GM23248 (cell line): ENCODE data around the gene TNFSF13. TPM values are rescaled to one million over a fixed set of nuclear protein-coding genes. Genes with fewer than 3 reads are reported as not detected.
A peak's percentile ranks its signal among the peaks of the same experiment; 100 is the strongest.

Source experiments
- DNase-seq: peaks from one replicate; pipeline ENCODE4 v3.0.0-alpha.2; 2015
- H2AFZ ChIP-seq: fragments of 200-600 bp; sonication (generic); 2 replicates; pipeline ENCODE4 v1.6.1; 2016; ENCODE audit warnings: antibody characterized with exemption
- H3F3A ChIP-seq: fragments of 200-600 bp; sonication (generic); 2 replicates; pipeline ENCODE4 v1.6.1; 2016; ENCODE audit warnings: mild to moderate bottlenecking, antibody characterized with exemption, mixed run types; ENCODE audit not compliant: insufficient read depth
- H3K27ac ChIP-seq: fragments of 200-600 bp; sonication (generic); 2 replicates; pipeline ENCODE4 v1.5.1; 2016; ENCODE audit warnings: mild to moderate bottlenecking
- H3K27me3 ChIP-seq: fragments of 200-600 bp; sonication (generic); replicated peaks from 2 replicates; pipeline ENCODE4 v1.6.1; 2016; ENCODE audit warnings: mild to moderate bottlenecking; ENCODE audit not compliant: insufficient read depth
- H3K36me3 ChIP-seq: fragments of 200-600 bp; sonication (generic); 2 replicates; pipeline ENCODE4 v1.6.1; 2016; ENCODE audit warnings: low read depth, mild to moderate bottlenecking
- H3K4me1 ChIP-seq: fragments of 200-600 bp; sonication (generic); 2 replicates; pipeline ENCODE4 v1.6.1; 2016; ENCODE audit warnings: mild to moderate bottlenecking; ENCODE audit not compliant: insufficient read depth
- H3K4me2 ChIP-seq: fragments of 200-600 bp; sonication (generic); one replicate; pipeline ENCODE4 v1.6.1; 2016; ENCODE audit warnings: mild to moderate bottlenecking; ENCODE audit not compliant: unreplicated experiment
- H3K4me3 ChIP-seq: fragments of 200-600 bp; sonication (generic); 2 replicates; pipeline ENCODE4 v1.5.1; 2016; ENCODE audit warnings: mild to moderate bottlenecking
- H3K79me2 ChIP-seq: fragments of 200-600 bp; sonication (generic); 2 replicates; pipeline ENCODE4 v1.6.1; 2016; ENCODE audit warnings: mild to moderate bottlenecking; ENCODE audit not compliant: insufficient read depth
- H3K9ac ChIP-seq: fragments of 200-600 bp; sonication (generic); 2 replicates; pipeline ENCODE4 v1.6.1; 2016; ENCODE audit warnings: mild to moderate bottlenecking
- H3K9me2 ChIP-seq: fragments of 200-600 bp; sonication (generic); 2 replicates; pipeline ENCODE4 v1.6.1; 2016; ENCODE audit warnings: mixed run types, mild to moderate bottlenecking, moderate library complexity; ENCODE audit not compliant: insufficient read depth
- H3K9me3 ChIP-seq: fragments of 200-600 bp; sonication (generic); one replicate; pipeline ENCODE4 v1.6.1; 2017; ENCODE audit warnings: low read depth
- H4K20me1 ChIP-seq: fragments of 200-600 bp; sonication (generic); 2 replicates; pipeline ENCODE4 v1.6.0; 2016; ENCODE audit not compliant: insufficient read depth
- EZH2 ChIP-seq: fragments of 200-600 bp; sonication (generic); IDR thresholded peaks from 2 replicates; pipeline ENCODE4 v1.6.1; 2018; ENCODE audit warnings: antibody characterized with exemption, mild to moderate bottlenecking; ENCODE audit not compliant: insufficient read depth, poor library complexity, severe bottlenecking
- EZH2phosphoT487 ChIP-seq: fragments of 200-600 bp; sonication (generic); IDR thresholded peaks from 2 replicates; pipeline ENCODE4 v1.6.1; 2018; ENCODE audit warnings: antibody characterized with exemption, moderate library complexity, mild to moderate bottlenecking, low read depth; ENCODE audit not compliant: insufficient read depth
- WGBS, 2 experiments: methylation state at CpG; one replicate each; pipeline ENCODE4 v1.1.6; 2015 to 2017; ENCODE audit warnings: low lambda C conversion rate in 2 of 2, low coverage in 1 of 2; ENCODE audit errors: missing lambda C conversion rate in 2 of 2; 5-methylcytosine and 5-hydroxymethylcytosine counted together
- in situ Hi-C: fragments of 300-500 bp; cut with MboI; formaldehyde crosslinking; loops from 2 replicates; pipeline ENCODE4 v1.15.0; 2020
- polyA plus RNA-seq: library from polyadenylated mRNA; unstranded; fragments of >200 nt; fragmentation: Nextera tagmentation; extraction: Ambion mirVana; gene quantifications from 2 replicates; pipeline ENCODE4 v1.2.1, GENCODE V29; 2016
- total RNA-seq: library from RNA; depleted of rRNA; stranded (reverse); fragments of >200 nt; shearing (Covaris generic); gene quantifications from 2 replicates; pipeline ENCODE4 v1.2.3, GENCODE V29; 2014

TNFSF13 gene
- total and polyA plus RNA-seq, 2 experiments from 2014 or later: 1.4 TPM; not detected in 1

GRCh38 chr17:7538891-7539545 is 19.5 kb upstream of the TNFSF13 start:
- DNase-seq: peak; percentile 23
- H3K79me2 ChIP-seq: no peaks in the 10 kb centered on the region
- H3K27ac ChIP-seq: no peak overlapping the region
- H3K4me1 ChIP-seq: no peaks in the 10 kb centered on the region
- no peaks in the 10 kb centered on the region for H3K9me2 ChIP-seq
- in situ Hi-C loops: no loop called here
- no peaks in the 10 kb centered on the region for H3K9me3 ChIP-seq
- no peaks in the 10 kb centered on the region for H3F3A ChIP-seq
- no peaks in the 10 kb centered on the region for H3K36me3 ChIP-seq
- no peak overlapping the region for H2AFZ ChIP-seq
- H3K9ac ChIP-seq: no peak overlapping the region
- no peak overlapping the region for H3K4me2 ChIP-seq
- TF ChIP-seq EZH2: no peak
- TF ChIP-seq EZH2phosphoT487: no peak
- no peak overlapping the region for H3K4me3 ChIP-seq
- 52% methylated on average over 11 of the region's 11 CpGs for WGBS, 2 experiments
- no peaks in the 10 kb centered on the region for H3K27me3 ChIP-seq
- no peaks in the 10 kb centered on the region for H4K20me1 ChIP-seq

GRCh38 chr17:7541074-7541621 is 17.4 kb upstream of the TNFSF13 start:
- Histone ChIP-seq H3K27ac (no peak overlapping the region), H4K20me1 (no peaks in the 10 kb centered on the region), H2AFZ (no peak overlapping the region), H3F3A (no peaks in the 10 kb centered on the region), H3K79me2 (no peaks in the 10 kb centered on the region), H3K27me3 (no peaks in the 10 kb centered on the region), H3K9me3 (no peaks in the 10 kb centered on the region), H3K4me3 (no peak overlapping the region), H3K36me3 (no peaks in the 10 kb centered on the region), H3K9ac (no peak overlapping the region), H3K4me2 (no peak overlapping the region), H3K4me1 (no peaks in the 10 kb centered on the region), H3K9me2 (no peaks in the 10 kb centered on the region)
- 82 to 86% methylated on average over 9 of the region's 9 CpGs for WGBS, 2 experiments
- in situ Hi-C loops: no loop called here
- no peak for DNase-seq
- TF ChIP-seq EZH2 (no peak), EZH2phosphoT487 (no peak)

GRCh38 chr17:7544911-7545310 is 13.6 kb upstream of the TNFSF13 start:
- H3K9me2 ChIP-seq: no peaks in the 10 kb centered on the region
- H3K4me1 ChIP-seq: no peaks in the 10 kb centered on the region
- H3F3A ChIP-seq: 0 out of 2 replicates have a peak, but pooled peaks cover 1% of the 10 kb centered on the region
- 64 to 66% methylated on average over 6 of the region's 6 CpGs for WGBS, 2 experiments
- no peaks in the 10 kb centered on the region for H3K9me3 ChIP-seq
- TF ChIP-seq EZH2 (no peak), EZH2phosphoT487 (no peak)
- DNase-seq: no peak
- H3K79me2 ChIP-seq: no peaks in the 10 kb centered on the region
- H3K27me3 ChIP-seq: no peaks in the 10 kb centered on the region
- no peak overlapping the region for H3K4me3 ChIP-seq
- H3K4me2 ChIP-seq: no peak overlapping the region
- H3K36me3 ChIP-seq: no peaks in the 10 kb centered on the region
- H2AFZ ChIP-seq: no peak overlapping the region
- H3K27ac ChIP-seq: no peak overlapping the region
- no peaks in the 10 kb centered on the region for H4K20me1 ChIP-seq
- in situ Hi-C loops: no loop called here
- H3K9ac ChIP-seq: no peak overlapping the region

GRCh38 chr17:7548585-7549400 is 9.8 kb upstream of the TNFSF13 start, which contains the start of gene TNFSF12:
TNFSF12 (plus strand) TSS chr17:7549058; CDS start chr17:7549154, 96 bp downstream.
- TF ChIP-seq EZH2phosphoT487: no peak
- TF ChIP-seq EZH2: no peak
- no peaks in the 10 kb centered on the region for H4K20me1 ChIP-seq
- WGBS, 2 experiments: 1 to 2% methylated on average over 23 to 52 of the region's 65 CpGs
- H3K4me1 ChIP-seq: no peaks in the 10 kb centered on the region
- H3K4me2 ChIP-seq: peak within 1 kb of the TSS; percentile 76
- H3K36me3 ChIP-seq: no peaks in the 10 kb centered on the region
- no peak within 1 kb of the TSS for H3K27ac ChIP-seq
- in situ Hi-C loops: no loop called here
- H3K79me2 ChIP-seq: no peaks in the 10 kb centered on the region
- no peaks in the 10 kb centered on the region for H3K27me3 ChIP-seq
- no peaks in the 10 kb centered on the region for H3K9me3 ChIP-seq
- peak within 1 kb of the TSS; percentile 87 for H2AFZ ChIP-seq
- H3F3A ChIP-seq: 0 out of 2 replicates have a peak, but pooled peaks cover 5% of the 10 kb centered on the region
- H3K9ac ChIP-seq: peak within 1 kb of the TSS; percentile 81
- H3K4me3 ChIP-seq: peak within 1 kb of the TSS; percentile 79
- peak; percentile 66 for DNase-seq
- H3K9me2 ChIP-seq: no peaks in the 10 kb centered on the region
